Measurements from ENCODE around the gene DENND5A. TPM values are rescaled to one million over a fixed set of nuclear protein-coding genes. Genes with fewer than 3 reads are reported as not detected.

DENND5A gene
- total RNA-seq, 6 experiments from 2014 or later: 14.4 to 38.7 (median 20.4) TPM

GRCh38 chr11:9187616-9188015 is 77.5 kb downstream of the DENND5A start:
- DNase-seq: no peak
- Histone ChIP-seq H3K36me3 (peaks cover 0 to 1% (median 0%) of the 10 kb centered on the region in 4 donors), H3K4me3 (no peak overlapping the region), H3K27me3 (no peaks in the 10 kb centered on the region), H3K4me1 (no peaks in the 10 kb centered on the region), H3K27ac (no peak overlapping the region), H3K9me3 (no peaks in the 10 kb centered on the region)
- WGBS (ENCODE audit: insufficient coverage, low coverage, low lambda C conversion rate, missing lambda C conversion rate): 94% methylated on average over 3 of the region's 3 CpGs
- intact Hi-C loops (cut with DNase I): no loop called here
- ATAC-seq: no peak
- TF ChIP-seq CTCF (IDR thresholded peaks at IDR 0.05): no peak
- no peak for TF ChIP-seq POLR2A (IDR thresholded peaks at IDR 0.05)

GRCh38 chr11:9184516-9184915 is 80.6 kb downstream of the DENND5A start:
- ATAC-seq: no peak
- intact Hi-C loops (cut with DNase I): no loop called here

GRCh38 chr11:9182180-9182871 is 82.8 kb downstream of the DENND5A start:
- Histone ChIP-seq H3K27ac (no peak overlapping the region), H3K36me3 (peaks cover 0 to 18% (median 3%) of the 10 kb centered on the region in 4 donors), H3K9me3 (no peaks in the 10 kb centered on the region), H3K4me1 (no peaks in the 10 kb centered on the region), H3K27me3 (no peaks in the 10 kb centered on the region), H3K4me3 (no peak overlapping the region)
- no peak for TF ChIP-seq POLR2A (IDR thresholded peaks at IDR 0.05)
- no peak for DNase-seq
- intact Hi-C loops (cut with DNase I): no loop called here
- WGBS (ENCODE audit: insufficient coverage, low coverage, low lambda C conversion rate, missing lambda C conversion rate): 100% methylated on average over 1 of the region's 2 CpGs
- no peak for ATAC-seq

More at GRCh38 chr11:9184516-9184915, 80.6 kb downstream of the DENND5A start:
- Histone ChIP-seq H3K4me3 (no peak overlapping the region), H3K9me3 (no peaks in the 10 kb centered on the region), H3K27ac (no peak overlapping the region), H3K36me3 (peaks cover 0 to 4% (median 0%) of the 10 kb centered on the region in 4 donors), H3K4me1 (no peaks in the 10 kb centered on the region), H3K27me3 (no peaks in the 10 kb centered on the region)
- WGBS (ENCODE audit: insufficient coverage, low coverage, low lambda C conversion rate, missing lambda C conversion rate): 74% methylated on average over 2 of the region's 2 CpGs
- TF ChIP-seq CTCF (IDR thresholded peaks at IDR 0.05) (no peak), POLR2A (IDR thresholded peaks at IDR 0.05) (no peak)
- DNase-seq: no peak

GRCh38 chr11:9180784-9181183 is 84.4 kb downstream of the DENND5A start:
- Histone ChIP-seq H3K9me3 (no peaks in the 10 kb centered on the region), H3K27me3 (no peaks in the 10 kb centered on the region), H3K27ac (no peak overlapping the region), H3K36me3 (peaks cover 0 to 18% (median 3%) of the 10 kb centered on the region in 4 donors), H3K4me1 (no peaks in the 10 kb centered on the region), H3K4me3 (no peak overlapping the region)
- intact Hi-C loops (cut with DNase I): no loop called here
- DNase-seq: no peak
- TF ChIP-seq POLR2A (IDR thresholded peaks at IDR 0.05): no peak
- TF ChIP-seq CTCF (IDR thresholded peaks at IDR 0.05): no peak
- peak in 1 of 4 donors; percentile 14 for ATAC-seq
- WGBS (ENCODE audit: insufficient coverage, low coverage, low lambda C conversion rate, missing lambda C conversion rate): 79% methylated on average over 4 of the region's 4 CpGs

GRCh38 chr11:9179141-9179540 is 86.0 kb downstream of the DENND5A start:
- TF ChIP-seq CTCF (IDR thresholded peaks at IDR 0.05) (no peak), POLR2A (IDR thresholded peaks at IDR 0.05) (no peak)
- ATAC-seq: no peak
- H3K27ac ChIP-seq: no peak overlapping the region
- H3K27me3 ChIP-seq: no peaks in the 10 kb centered on the region
- no peak for DNase-seq
- no peak overlapping the region for H3K4me3 ChIP-seq
- H3K9me3 ChIP-seq: no peaks in the 10 kb centered on the region
- no peaks in the 10 kb centered on the region for H3K4me1 ChIP-seq
- peaks cover 0 to 18% (median 3%) of the 10 kb centered on the region in 4 donors for H3K36me3 ChIP-seq
- no CpG with 5 or more reads among the region's 1 CpG for WGBS (ENCODE audit: insufficient coverage, low coverage, low lambda C conversion rate, missing lambda C conversion rate)
- intact Hi-C loops (cut with DNase I): no loop called here

Measured in right lobe of liver (tissue), 6 donors.